Measurements from ENCODE around the gene ZNF581.

DNA sequence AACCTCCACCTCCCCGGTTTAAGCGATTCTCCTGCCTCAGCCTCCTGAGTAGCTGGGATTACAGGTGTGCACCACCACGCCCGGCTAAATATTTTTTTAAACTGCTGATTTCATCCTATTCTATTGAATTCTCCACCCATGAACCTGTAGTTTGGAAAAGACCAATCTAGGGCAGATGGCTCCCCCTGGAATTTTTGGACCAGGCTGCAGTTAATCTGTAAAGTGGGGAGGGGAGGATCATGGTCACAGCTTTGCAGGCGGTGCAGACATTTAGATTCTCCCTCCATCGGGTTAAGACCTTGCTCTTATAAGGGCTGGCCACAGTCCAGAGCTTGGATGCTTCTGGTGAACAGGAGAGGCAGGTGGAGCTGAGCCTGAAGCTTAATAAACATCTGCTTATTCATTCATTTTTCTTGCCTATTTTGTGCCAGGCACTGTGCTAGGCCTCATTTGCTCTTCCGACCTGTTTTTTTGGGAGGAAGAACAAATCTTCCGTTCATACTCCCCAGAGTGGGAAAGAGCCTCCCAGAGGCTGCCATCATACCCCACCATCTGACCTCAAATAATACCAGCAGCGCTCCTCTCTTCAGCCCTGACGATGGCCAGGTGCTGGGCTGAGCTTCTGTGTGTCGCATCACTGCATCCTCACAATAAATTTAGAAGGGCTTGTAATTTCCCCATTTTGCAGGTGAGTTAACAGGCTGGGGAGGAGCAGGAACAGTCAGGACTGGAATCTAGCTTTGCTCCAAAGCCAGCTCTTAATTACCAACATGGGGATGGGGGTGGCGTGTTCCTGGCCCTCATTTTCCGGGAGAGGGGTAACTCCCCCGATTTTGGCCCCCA, 3.7 kb downstream of the ZNF581 start:
- TF ChIP-seq CREB1 (IDR thresholded peaks at IDR 0.05; ENCODE audit: low read depth) (no peak), REST (IDR thresholded peaks at IDR 0.05; ENCODE audit: low read depth) (no peak), FOXM1 (IDR thresholded peaks at IDR 0.05; ENCODE audit: borderline replicate concordance, low read depth) (no peak), EP300 (IDR thresholded peaks at IDR 0.05; ENCODE audit: borderline replicate concordance) (no peak), TCF12 (IDR thresholded peaks at IDR 0.05; ENCODE audit: low read depth) (no peak), RAD21 (IDR thresholded peaks at IDR 0.05; ENCODE audit: low read depth) (no peak), EGR1 (IDR thresholded peaks at IDR 0.05) (no peak), ZBTB7A (IDR thresholded peaks at IDR 0.05; ENCODE audit: low read depth) (no peak), TAF1 (IDR thresholded peaks at IDR 0.05; ENCODE audit: low read depth) (no peak), NFIC (IDR thresholded peaks at IDR 0.05) (no peak)
- TF ChIP-seq, protein P1, sequence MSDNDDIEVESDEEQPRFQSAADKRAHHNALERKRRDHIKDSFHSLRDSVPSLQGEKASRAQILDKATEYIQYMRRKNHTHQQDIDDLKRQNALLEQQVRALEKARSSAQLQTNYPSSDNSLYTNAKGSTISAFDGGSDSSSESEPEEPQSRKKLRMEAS (IDR thresholded peaks at IDR 0.05): no peak

Measured in Ishikawa (cell line).